GM18909 (cell line): ENCODE measurements around the gene NAXD.

Experiments
- ATAC-seq: cut with Tn5 transposase; IDR thresholded peaks from one replicate; pipeline ENCODE4 v1.9.1; 2021; ENCODE audit warnings: mild to moderate bottlenecking; ENCODE audit not compliant: unreplicated experiment, poor library complexity

NAXD gene

GRCh38 chr13:110642291-110642981 lies 27.1 kb downstream of the NAXD start:
- no peak for ATAC-seq

DNA sequence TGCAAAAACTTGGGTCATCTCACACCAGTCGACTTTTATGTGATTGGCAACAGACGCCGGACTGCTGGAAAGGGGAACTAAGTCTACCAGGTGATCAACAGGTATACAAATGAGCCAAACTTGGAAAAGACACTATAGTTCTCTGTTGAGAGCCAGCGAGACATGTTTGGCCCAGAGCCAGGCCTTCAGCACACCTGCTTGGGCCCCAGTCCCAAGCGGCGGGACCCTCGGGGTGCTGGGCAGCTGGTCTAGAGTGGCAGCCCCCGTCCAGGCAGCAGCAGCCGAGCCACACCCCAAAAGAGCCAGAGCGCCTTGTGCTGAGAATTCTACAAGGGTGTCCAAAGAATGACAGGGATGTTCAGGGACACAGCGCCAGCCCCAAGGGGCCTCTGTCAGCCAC lies 28.0 kb downstream of the NAXD start:
- ATAC-seq, result no peak

GRCh38 chr13:110643768-110644421 lies 28.6 kb downstream of the NAXD start:
- ATAC-seq, result no peak

DNA sequence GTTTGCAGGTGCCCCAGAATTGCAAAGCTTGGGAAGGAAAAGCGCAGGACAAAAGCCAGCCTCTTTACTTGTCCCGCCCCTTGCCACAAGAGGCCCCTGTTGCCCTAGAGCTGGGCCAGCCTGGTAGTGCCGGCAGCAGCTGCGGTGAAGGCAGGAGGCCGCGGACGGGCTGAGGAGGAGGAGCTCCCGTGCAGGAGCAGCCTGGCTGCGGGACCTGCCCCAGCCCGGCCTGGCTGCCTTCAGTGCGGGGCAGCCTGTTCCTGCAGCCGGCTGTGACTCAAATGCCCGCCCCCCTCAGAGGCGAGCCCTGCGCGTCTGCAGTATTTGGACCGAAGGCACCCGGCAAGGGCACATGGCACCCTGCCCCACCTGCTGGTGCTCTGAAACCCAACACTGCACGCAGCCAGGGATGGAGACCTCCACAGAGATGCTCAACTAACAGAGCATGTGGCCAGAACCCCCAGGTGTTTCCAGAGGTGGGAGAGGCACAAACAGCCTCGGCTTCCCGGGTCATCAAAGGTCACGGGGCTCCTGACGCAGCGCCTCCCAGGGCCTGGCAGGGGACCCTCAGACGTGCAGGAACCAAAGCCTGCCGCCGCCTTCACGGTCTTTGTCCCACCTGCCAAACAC lies 29.7 kb downstream of the NAXD start:
- ATAC-seq, result peak; percentile 68

- ATAC-seq, result no peak
Observed at GRCh38 chr13:110645750-110646149, 30.4 kb downstream of the NAXD start.

- ATAC-seq, result no peak
Observed at GRCh38 chr13:110646442-110647364, 31.4 kb downstream of the NAXD start.

- ATAC-seq, result no peak
Observed at GRCh38 chr13:110647365-110647737, 32.0 kb downstream of the NAXD start.

- no peak for ATAC-seq
Observed at GRCh38 chr13:110648146-110648819, 32.9 kb downstream of the NAXD start.

- ATAC-seq, result no peak
Observed at GRCh38 chr13:110648848-110649421, 33.6 kb downstream of the NAXD start.

DNA sequence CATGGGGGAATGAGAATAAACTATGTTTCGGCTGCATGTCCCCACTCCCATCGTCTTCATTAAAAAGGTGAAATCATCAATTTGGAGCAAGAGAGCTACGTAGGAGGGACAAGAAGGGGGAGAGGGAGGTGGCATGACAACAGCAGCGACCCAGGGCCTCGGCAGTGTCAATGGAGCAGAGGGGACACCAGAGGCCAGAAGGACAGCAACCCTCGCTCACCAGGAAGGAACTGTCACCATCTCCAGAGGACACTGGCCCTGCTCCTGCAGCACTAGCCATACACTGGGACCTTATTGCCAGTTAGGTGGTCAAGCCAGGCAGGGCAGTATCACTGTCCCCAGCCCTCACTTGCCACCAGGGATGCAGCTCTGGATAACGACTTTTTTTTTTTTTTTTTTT lies 34.2 kb downstream of the NAXD start:
- no peak for ATAC-seq

GRCh38 chr13:110650436-110650835 lies 35.1 kb downstream of the NAXD start:
- no peak for ATAC-seq

GRCh38 chr13:110651271-110651670 lies 35.9 kb downstream of the NAXD start:
- no peak for ATAC-seq

- ATAC-seq, result no peak
Observed at GRCh38 chr13:110651726-110652230, 36.4 kb downstream of the NAXD start.

DNA sequence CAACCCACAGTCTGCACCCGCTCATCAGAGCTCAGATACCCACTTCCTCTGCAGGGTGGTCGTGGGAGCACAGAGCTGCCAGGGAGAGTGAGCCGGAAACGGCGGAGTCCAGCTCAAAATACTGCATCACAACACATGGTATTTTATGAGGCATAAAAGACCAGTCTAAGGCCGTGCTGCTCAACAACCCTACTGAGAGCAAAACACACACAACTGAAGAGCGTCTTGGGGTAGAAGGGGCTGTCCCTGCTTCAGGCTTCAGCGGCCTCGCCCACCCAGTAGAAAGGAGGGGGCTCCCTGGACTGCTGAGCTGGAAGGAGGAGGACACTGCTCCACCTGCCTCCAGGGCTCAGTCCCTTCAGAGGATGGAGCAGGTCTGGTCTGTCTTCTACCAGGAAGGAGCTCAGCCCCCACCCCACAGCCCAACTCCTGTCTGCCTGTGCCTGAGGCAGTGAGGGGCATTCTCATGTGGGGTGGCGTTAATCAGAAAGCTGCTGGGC lies 36.9 kb downstream of the NAXD start:
- ATAC-seq, result no peak

GRCh38 chr13:110652764-110653163 lies 37.4 kb downstream of the NAXD start:
- no peak for ATAC-seq

GRCh38 chr13:110653271-110653670 lies 37.9 kb downstream of the NAXD start:
- ATAC-seq, result no peak

- no peak for ATAC-seq
Observed at GRCh38 chr13:110653851-110654250, 38.5 kb downstream of the NAXD start.

- ATAC-seq, result no peak
Observed at GRCh38 chr13:110657196-110657595, 41.9 kb downstream of the NAXD start.

- peak; percentile 87 for ATAC-seq
Observed at GRCh38 chr13:110658218-110658911, 43.0 kb downstream of the NAXD start.
